GM21515 (cell line): ENCODE measurements around the gene ALDOB.
A peak's percentile ranks its signal among the peaks of the same experiment; 100 is the strongest.

Experiments
- ATAC-seq: cut with Tn5 transposase; IDR thresholded peaks from one replicate; pipeline ENCODE4 v1.9.1; 2021; ENCODE audit not compliant: unreplicated experiment

Gene ALDOB

GRCh38 chr9:101435601-101436079, at the start of gene ALDOB:
ALDOB (minus strand) TSS chr9:101435774; CDS start chr9:101430887, 4,887 bp downstream.
- ATAC-seq = no peak

GRCh38 chr9:101484046-101484445, 48.5 kb upstream of the ALDOB start:
- ATAC-seq = no peak

- ATAC-seq = no peak
These were observed 45.7 kb upstream of the ALDOB start for GRCh38 chr9:101481261-101481660.

GRCh38 chr9:101480386-101480785, 44.8 kb upstream of the ALDOB start:
- ATAC-seq = no peak

- no peak for ATAC-seq
These were observed 43.9 kb upstream of the ALDOB start for GRCh38 chr9:101479338-101480030.

- ATAC-seq = no peak
These were observed 43.3 kb upstream of the ALDOB start for GRCh38 chr9:101478906-101479305.

GRCh38 chr9:101478444-101478843, 42.9 kb upstream of the ALDOB start:
- no peak for ATAC-seq

GRCh38 chr9:101477736-101478135, 42.2 kb upstream of the ALDOB start:
- no peak for ATAC-seq

GRCh38 chr9:101477214-101477613, 41.6 kb upstream of the ALDOB start:
- no peak for ATAC-seq

- ATAC-seq = no peak
These were observed 41.1 kb upstream of the ALDOB start for GRCh38 chr9:101476576-101477208.

GRCh38 chr9:101472891-101473290, 37.3 kb upstream of the ALDOB start:
- no peak for ATAC-seq

- ATAC-seq = no peak
These were observed 35.4 kb upstream of the ALDOB start for GRCh38 chr9:101470929-101471328.

GRCh38 chr9:101470021-101470420, 34.4 kb upstream of the ALDOB start:
- ATAC-seq = no peak

- ATAC-seq = no peak
These were observed 33.5 kb upstream of the ALDOB start for GRCh38 chr9:101469026-101469425.

GRCh38 chr9:101468116-101468515, 32.5 kb upstream of the ALDOB start:
- no peak for ATAC-seq

GRCh38 chr9:101467690-101468089, 32.1 kb upstream of the ALDOB start:
- no peak for ATAC-seq

- no peak for ATAC-seq
These were observed 31.3 kb upstream of the ALDOB start for GRCh38 chr9:101466863-101467262.

GRCh38 chr9:101465326-101465915, 29.8 kb upstream of the ALDOB start:
- no peak for ATAC-seq

- ATAC-seq = no peak
These were observed 27.8 kb upstream of the ALDOB start for GRCh38 chr9:101463397-101463796.

- ATAC-seq = no peak
These were observed 27.0 kb upstream of the ALDOB start for GRCh38 chr9:101462558-101462957.

- no peak for ATAC-seq
These were observed 25.4 kb upstream of the ALDOB start for GRCh38 chr9:101460965-101461364.

GRCh38 chr9:101458963-101459631, 23.5 kb upstream of the ALDOB start:
- peak; percentile 91 for ATAC-seq
